Retina (tissue), 1 donor: Measurements from ENCODE around the gene IFRD2.
"Not testable (repeated sequence)": the region's sequence is repeated elsewhere in the genome, so short reads cannot be mapped to it uniquely, and the experiment has no call there.

Experiments used
- DNase-seq: peaks from one replicate; pipeline ENCODE4 v3.0.0-alpha.2; 2016

Gene IFRD2

GRCh38 chr3:50323614-50324199, 31.5 kb upstream of the IFRD2 start:
- no peak for DNase-seq

DNA sequence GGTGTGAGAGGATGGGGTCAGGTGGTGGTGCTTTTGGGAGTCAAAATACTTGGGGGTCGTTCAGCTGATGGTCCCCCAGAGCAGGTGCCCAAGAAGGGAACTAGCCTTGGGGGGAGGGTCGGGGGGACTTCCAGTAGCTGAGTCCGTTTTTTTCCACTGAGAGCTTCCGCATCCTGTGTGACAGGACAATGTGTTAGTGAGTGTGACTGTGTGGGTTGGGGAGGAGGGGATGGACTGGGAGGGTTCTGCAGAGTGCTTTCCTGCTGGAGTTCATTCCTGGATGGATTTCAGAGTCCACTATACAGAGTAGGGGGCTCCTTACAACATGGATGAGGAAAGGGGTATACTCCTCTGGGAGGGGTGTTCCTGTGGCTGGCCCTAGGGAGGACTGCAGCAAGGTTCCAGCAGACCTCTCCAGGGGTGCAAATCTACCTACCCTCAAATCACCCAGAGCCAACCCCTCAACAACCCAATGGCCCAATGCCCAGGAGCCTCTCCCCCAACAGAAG, 30.9 kb upstream of the IFRD2 start:
- DNase-seq = no peak

GRCh38 chr3:50322386-50323091, 30.3 kb upstream of the IFRD2 start, which contains the start of gene HYAL2:
HYAL2 (minus strand) TSS chr3:50322745; CDS start chr3:50320489, 2,256 bp downstream.
- DNase-seq = no peak

DNA sequence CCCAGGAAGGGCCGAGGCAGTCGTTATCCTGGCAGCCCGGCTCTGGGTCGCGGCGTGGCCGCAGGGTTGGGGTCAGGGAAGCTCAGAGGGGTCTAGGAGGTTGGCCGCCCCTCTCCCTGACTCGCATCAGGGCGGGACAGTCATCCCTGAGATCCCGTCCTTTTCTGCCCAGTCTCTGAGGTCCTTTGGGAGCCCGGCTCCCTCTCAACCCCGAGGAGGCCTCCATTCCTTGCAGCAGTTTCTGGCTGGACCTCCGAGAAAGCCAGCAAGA, 29.8 kb upstream of the IFRD2 start:
- no peak for DNase-seq

- peak; percentile 99 for DNase-seq
Observed at GRCh38 chr3:50321336-50322114, 29.3 kb upstream of the IFRD2 start.

DNA sequence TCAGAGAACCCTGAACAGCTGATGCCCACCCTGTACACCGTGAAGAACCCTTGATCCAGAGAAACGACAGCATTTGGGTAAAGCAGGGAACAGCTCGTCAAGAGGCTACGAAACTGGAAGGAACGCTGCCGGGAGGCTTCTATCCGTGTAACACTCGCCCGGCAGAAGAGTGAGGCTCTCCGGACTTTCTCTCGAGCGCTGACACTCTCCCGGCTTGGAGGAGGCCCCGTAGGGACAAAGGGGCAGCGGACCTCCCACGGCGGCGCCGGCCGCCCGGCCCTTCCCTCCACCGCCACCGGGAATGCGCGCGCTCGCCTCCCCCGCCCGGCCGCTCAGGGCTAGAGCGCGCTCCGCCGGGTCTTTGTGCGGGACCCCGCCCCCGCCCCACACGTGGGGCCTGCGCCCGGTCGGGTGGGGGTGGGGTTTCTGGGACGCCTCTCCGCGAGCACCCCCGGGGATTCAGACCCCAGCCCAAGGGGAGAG, 28.7 kb upstream of the IFRD2 start:
- DNase-seq = peak; percentile 93

- no peak for DNase-seq
Observed at GRCh38 chr3:50319894-50320625, 27.8 kb upstream of the IFRD2 start.

DNA sequence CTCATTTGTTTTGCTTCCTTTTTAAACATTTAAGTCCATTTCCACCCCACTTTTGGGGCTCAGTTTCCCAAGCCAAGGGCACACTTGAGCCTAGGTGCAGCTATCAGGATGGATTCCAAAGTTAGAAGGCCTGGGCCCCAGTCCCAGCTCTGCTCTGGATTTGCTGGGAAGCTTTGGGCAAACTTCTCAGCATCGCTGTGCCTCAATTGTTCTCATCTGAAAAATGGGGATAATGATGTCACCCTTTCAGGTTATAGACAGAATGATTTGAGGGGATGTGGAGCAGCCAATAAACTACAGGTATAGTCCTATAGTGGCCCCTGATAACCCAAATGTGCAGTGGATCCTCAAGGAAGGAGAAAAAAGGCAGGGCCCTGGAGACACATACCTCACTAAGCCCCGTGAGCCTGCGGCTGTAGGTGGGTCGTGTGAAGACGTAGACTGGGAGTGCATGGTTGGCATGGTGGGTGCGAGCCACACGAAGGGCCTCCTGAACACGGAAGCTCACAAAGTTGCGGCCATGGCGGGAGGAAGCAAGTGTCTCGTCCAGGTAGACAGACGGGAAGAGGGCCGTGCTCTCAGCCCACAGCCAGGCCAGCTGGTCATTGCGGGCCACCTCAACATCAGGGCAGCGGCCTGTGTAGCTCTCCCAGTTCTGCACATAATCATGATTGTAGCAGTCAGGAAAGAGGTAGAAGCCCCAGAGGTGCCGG, 27.1 kb upstream of the IFRD2 start:
- DNase-seq = no peak

DNA sequence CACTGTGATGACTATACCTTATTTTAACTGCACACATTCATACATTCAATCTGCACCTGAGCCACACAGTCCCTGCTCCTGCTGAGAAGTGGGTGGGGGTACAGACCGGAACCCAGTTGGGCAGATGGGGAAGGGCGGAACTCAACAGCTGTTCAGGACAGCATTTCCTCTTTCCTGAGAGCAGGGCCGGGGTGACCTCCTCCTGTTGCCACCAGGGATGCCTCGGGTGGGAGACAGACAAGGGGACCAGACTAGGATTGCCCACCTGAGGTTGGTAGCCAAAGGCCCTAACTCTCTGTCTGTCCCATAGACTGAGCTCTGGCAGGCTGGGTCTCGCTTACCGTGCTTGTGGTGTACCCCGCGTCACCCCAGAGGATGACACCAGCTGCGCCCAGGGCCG, 26.4 kb upstream of the IFRD2 start:
- DNase-seq = no peak

GRCh38 chr3:50318163-50318562, 25.9 kb upstream of the IFRD2 start:
- DNase-seq = no peak

- DNase-seq = no peak
Observed at GRCh38 chr3:50317300-50317699, 25.1 kb upstream of the IFRD2 start.

- DNase-seq = peak; percentile 51
Observed at GRCh38 chr3:50316657-50317242, 24.5 kb upstream of the IFRD2 start.

GRCh38 chr3:50314816-50315215, 22.6 kb upstream of the IFRD2 start:
- DNase-seq = no peak

GRCh38 chr3:50314342-50314741, 22.1 kb upstream of the IFRD2 start:
- no peak for DNase-seq

- DNase-seq = not testable (repeated sequence)
Observed at GRCh38 chr3:50312041-50312440, 19.8 kb upstream of the IFRD2 start.

DNA sequence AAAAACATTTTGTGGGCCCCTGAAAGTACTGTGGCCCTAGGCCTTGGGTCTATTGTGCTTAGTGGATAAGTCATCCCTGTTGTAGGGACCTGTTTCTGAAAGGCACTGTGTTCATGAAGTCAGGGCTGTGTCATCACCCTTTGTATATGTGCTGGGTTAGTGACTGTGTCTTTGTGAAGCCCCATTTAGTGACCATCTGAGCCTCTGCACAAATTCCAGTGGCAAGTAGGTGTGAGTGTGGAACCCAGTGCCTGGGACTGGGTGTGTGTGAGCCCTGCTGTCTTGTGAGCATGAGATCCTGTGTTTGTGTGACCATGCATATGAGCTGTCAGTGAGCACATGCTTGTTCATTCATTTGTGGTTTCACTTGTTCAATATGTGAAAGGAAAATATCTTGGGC, 12.4 kb upstream of the IFRD2 start:
- no peak for DNase-seq

DNA sequence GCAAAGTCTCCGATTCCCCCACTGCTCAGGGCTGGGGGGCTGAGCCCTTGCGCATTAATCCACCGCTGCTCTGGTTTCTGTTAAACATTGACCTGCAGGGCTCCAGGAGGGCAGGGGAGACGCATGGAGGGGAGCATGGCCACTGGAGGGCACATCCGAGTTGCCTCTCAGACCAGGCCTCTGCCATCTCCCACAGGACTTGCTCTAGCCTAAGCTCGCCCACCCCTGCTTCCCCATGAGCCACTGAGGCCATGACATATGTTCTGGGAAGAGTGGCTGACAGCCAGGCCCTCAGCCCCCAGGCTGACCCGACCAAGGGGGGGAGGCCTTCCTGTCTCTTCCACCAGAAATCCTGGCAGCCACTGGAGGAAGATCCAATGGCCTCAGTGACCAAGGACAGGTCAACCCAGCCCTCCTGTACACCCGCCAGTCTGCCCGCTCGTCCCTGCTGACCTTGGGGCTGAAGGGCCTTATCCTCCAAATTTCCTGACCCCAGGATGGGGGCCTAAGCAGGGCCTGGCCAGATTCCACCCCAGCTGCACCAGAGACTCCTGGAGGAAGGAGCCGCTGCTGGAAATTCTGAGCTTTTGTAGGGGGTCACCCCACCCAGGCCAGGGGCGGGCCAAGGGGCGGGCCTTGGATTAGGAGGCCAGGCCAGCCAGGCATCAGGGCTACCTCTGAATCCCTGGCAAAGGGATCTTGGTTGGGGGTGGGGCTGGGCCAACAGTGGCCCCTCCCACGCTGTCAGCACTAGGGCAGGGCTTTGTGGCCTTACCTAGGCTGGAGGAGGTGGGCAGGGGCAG, 11.0 kb upstream of the IFRD2 start, which contains the start of gene HYAL1:
TSS of gene HYAL1 (minus strand) at position 562 of the 803 bp plus-strand sequence. CDS start 618 bp downstream, outside the sequence.
- DNase-seq = no peak

DNA sequence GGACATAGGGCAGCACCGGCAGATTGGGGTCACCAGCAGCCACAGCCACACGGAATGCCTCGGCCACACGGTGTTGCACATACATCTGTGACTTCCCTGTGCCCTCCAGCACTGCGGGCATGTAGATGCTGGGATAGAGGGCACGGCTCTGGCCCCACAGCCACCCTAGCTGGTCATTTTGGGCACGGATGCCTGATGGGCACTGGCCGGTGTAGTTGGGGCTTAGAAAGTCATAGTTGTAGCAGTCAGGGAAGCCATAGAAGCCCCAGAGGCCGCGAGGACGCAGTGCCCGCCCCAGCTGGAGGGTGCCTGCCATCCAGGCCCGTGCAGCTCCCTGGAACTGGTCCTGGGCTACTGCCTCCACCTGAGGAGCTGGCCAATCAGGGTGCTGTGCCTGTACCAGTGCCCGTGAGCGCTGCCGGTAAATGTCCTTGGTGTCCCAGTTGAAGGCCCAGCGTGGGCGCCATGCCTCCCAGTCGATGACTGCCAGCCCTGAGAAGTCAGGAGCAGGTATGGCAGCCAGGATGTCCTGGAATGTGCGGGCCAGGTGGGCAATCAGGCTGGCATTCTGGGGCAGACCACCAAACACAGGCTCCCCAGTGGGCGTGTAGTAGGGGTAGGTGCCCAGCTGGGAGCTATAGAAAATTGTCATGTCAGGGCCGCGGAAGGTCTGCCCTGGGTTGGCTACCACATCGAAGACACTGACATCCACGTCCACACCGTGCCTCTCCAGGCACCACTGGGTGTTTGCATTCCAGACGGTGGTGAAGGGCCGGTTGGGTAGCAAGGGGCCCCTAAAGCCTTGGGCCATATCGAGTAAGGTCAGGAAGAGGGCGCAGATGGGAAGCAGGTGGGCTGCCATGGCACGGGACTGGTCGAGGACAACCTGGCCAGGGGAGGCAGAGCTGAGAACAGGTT, 10.1 kb upstream of the IFRD2 start:
- no peak for DNase-seq

DNA sequence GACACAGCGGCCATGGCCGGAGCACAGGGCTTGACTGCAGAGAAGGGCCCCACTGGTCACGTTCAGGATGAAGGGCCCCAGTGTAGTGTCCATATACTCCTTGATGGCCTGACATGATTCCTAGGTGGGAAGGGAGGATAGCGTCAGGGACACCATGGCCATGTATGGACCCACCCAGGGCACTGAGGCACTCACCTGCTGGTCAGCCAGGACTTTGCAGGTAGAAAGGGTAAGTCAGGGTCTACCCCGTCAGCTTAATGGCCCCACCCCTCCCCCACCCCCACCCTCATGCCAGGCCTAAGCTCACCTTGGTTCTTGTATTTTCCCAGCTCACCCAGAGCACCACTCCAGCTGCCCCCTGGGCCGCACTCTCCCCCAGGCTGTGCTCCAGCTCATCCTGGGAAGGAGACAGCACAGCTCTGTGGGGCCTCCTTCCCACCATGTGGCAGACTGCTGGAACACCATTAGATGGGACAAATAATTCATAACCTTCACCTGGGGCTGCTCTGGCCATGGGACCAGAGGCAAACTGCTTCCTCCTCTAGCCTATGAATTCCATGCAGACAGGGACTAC, 8.5 kb upstream of the IFRD2 start:
- no peak for DNase-seq
